ENCODE data around the gene DBNL.
"Not testable (repeated sequence)": the region's sequence is repeated elsewhere in the genome, so short reads cannot be mapped to it uniquely, and the experiment has no call there.

- not testable (repeated sequence) for TF ChIP-seq POLR2A (IDR thresholded peaks at IDR 0.05)
- TF ChIP-seq, protein P1, sequence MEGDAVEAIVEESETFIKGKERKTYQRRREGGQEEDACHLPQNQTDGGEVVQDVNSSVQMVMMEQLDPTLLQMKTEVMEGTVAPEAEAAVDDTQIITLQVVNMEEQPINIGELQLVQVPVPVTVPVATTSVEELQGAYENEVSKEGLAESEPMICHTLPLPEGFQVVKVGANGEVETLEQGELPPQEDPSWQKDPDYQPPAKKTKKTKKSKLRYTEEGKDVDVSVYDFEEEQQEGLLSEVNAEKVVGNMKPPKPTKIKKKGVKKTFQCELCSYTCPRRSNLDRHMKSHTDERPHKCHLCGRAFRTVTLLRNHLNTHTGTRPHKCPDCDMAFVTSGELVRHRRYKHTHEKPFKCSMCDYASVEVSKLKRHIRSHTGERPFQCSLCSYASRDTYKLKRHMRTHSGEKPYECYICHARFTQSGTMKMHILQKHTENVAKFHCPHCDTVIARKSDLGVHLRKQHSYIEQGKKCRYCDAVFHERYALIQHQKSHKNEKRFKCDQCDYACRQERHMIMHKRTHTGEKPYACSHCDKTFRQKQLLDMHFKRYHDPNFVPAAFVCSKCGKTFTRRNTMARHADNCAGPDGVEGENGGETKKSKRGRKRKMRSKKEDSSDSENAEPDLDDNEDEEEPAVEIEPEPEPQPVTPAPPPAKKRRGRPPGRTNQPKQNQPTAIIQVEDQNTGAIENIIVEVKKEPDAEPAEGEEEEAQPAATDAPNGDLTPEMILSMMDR (IDR thresholded peaks at IDR 0.05) = not testable (repeated sequence)
Measured at GRCh38 chr7:44022069-44022468, 22.4 kb upstream of the DBNL start.
